HepG2 (cell line): ENCODE results near the gene COMT. TPM values are rescaled to one million over a fixed set of nuclear protein-coding genes. Genes with fewer than 3 reads are reported as not detected.

Experiments
- ATAC-seq: fragments of 200-7000 bp; cut with Tn5 transposase; 3 replicates; pipeline ENCODE4 v1.9.1; 2020; ENCODE audit warnings: mild to moderate bottlenecking, moderate library complexity
- BruUV-seq: library from RNA; stranded (reverse); fragments of 400-500 nt; replicated peaks from 2 replicates; lab custom pipeline; 2021; lab: Mats Ljungman, UMichigan
- CTCF ChIA-PET: fragments of 300-600 bp; formaldehyde crosslinking; extraction: SDS; loops from one replicate; lab custom pipeline; 2021; ENCODE audit warnings: low total read pairs, inconsistent platforms, low intra/inter-chr PET ratio; lab: Yijun Ruan, JAX
- POLR2A ChIA-PET: fragments of 350-600 bp; sonication (Branson Sonifier 250); formaldehyde crosslinking; loops from one replicate; lab custom pipeline; 2020; ENCODE audit warnings: antibody characterized with exemption, inconsistent platforms; lab: Yijun Ruan, JAX
- DNase-seq: peaks from one replicate; pipeline ENCODE4 v3.0.0-alpha.2; 2015; ENCODE audit warnings: low spot score
- FAIRE-seq: peaks from 3 replicates; lab custom pipeline; 2011; peaks lifted over from hg19 to GRCh38; lab: Jason Lieb, UNC
- H2AFZ ChIP-seq: one replicate; pipeline ENCODE4 v1.6.1; 2011; ENCODE audit warnings: low read length, inconsistent platforms
- H3K27ac ChIP-seq: fragments of 300-600 bp; 3 replicates; pipeline ENCODE4 v1.8.0; 2011; ENCODE audit warnings: mixed run types, mild to moderate bottlenecking, mixed read lengths, low read length, inconsistent platforms; ENCODE audit not compliant: insufficient read depth; ENCODE audit errors: extremely low read length
- H3K27me3 ChIP-seq, 2 experiments: fragments of 200-600 bp in 1 of 2; 2 replicates in 1 of 2; 3 replicates in 1 of 2; pipeline versions ENCODE4 v1.6.0 to v1.8.0; 2011; ENCODE audit warnings: low read length in 2 of 2, mild to moderate bottlenecking in 2 of 2, moderate library complexity in 2 of 2, inconsistent platforms in 1 of 2; ENCODE audit not compliant: insufficient read depth in 2 of 2, control insufficient read depth in 1 of 2
- H3K36me3 ChIP-seq, 2 experiments: fragments of 200-600 bp in 1 of 2; replicated peaks in 1 of 2; 2 replicates in 1 of 2; 3 replicates in 1 of 2; pipeline versions ENCODE4 v1.5.1 to v1.8.0; 2011; ENCODE audit warnings: low read length in 2 of 2, inconsistent platforms in 1 of 2; ENCODE audit not compliant: insufficient read depth in 2 of 2, control insufficient read depth in 1 of 2
- H3K4me1 ChIP-seq: 2 replicates; pipeline ENCODE4 v1.5.1; 2012; ENCODE audit warnings: low read length, inconsistent platforms; ENCODE audit not compliant: insufficient read depth
- H3K4me2 ChIP-seq: 2 replicates; pipeline ENCODE4 v1.6.0; 2011; ENCODE audit warnings: low read depth, low read length, inconsistent platforms
- H3K4me3 ChIP-seq, 3 experiments: fragments of 200-600 bp in 1 of 3; sonication (generic), shearing (Covaris generic) in 1 of 3; replicated peaks in 1 of 3; 2 replicates each; pipeline ENCODE4 v1.5.1; 2011 to 2016; ENCODE audit warnings: low read length in 3 of 3, inconsistent platforms in 2 of 3, low read depth in 2 of 3, mild to moderate bottlenecking in 2 of 3, control low read depth in 1 of 3, mixed read lengths in 1 of 3; ENCODE audit not compliant: insufficient read depth in 1 of 3
- H3K79me2 ChIP-seq: one replicate; pipeline ENCODE4 v1.6.1; 2011; ENCODE audit warnings: low read length, inconsistent platforms; ENCODE audit not compliant: insufficient read depth
- H3K9ac ChIP-seq: 2 replicates; pipeline ENCODE4 v1.6.0; 2011; ENCODE audit warnings: mild to moderate bottlenecking, low read depth, low read length, inconsistent platforms; ENCODE audit not compliant: insufficient read depth
- H3K9me3 ChIP-seq: 2 replicates; pipeline ENCODE4 v1.5.1; 2012; ENCODE audit warnings: mild to moderate bottlenecking, low read length
- H4K20me1 ChIP-seq: 2 replicates; pipeline ENCODE4 v1.6.0; 2011; ENCODE audit warnings: inconsistent platforms, mild to moderate bottlenecking, low read length, moderate library complexity; ENCODE audit not compliant: insufficient read depth
- JUNB ChIP-seq: sonication (generic); formaldehyde crosslinking; IDR thresholded peaks from 2 replicates; pipeline ENCODE4 v1.8.0; 2022; ENCODE audit warnings: missing genetic modification reagents, mild to moderate bottlenecking, borderline replicate concordance
- NONO ChIP-seq, 2 experiments: fragments of 450-650 bp in 1 of 2; sonication (generic) in 1 of 2; formaldehyde crosslinking in 1 of 2; IDR thresholded peaks in 1 of 2; conservative IDR thresholded peaks in 1 of 2; 2 replicates each; pipeline versions ENCODE4 v1.6.1 to v1.8.0; 2017 to 2022; ENCODE audit warnings: mild to moderate bottlenecking in 1 of 2, missing genetic modification reagents in 1 of 2, moderate library complexity in 1 of 2
- ZBTB8A ChIP-seq: sonication (generic); formaldehyde crosslinking; IDR thresholded peaks from 2 replicates; pipeline ENCODE4 v1.4.0; 2020; ENCODE audit warnings: mild to moderate bottlenecking, low read depth, missing genetic modification reagents, borderline replicate concordance
- ZNF225 ChIP-seq: sonication (generic); formaldehyde crosslinking; IDR thresholded peaks from 2 replicates; pipeline ENCODE4 v1.4.0; 2020; ENCODE audit warnings: mild to moderate bottlenecking, missing genetic modification reagents
- ZNF510 ChIP-seq: sonication (generic); formaldehyde crosslinking; IDR thresholded peaks from 2 replicates; pipeline ENCODE4 v1.4.0; 2020; ENCODE audit warnings: low read depth, mild to moderate bottlenecking, missing genetic modification reagents
- ZNF780A ChIP-seq: sonication (generic); formaldehyde crosslinking; IDR thresholded peaks from 2 replicates; pipeline ENCODE4 v1.8.0; 2022; ENCODE audit warnings: mild to moderate bottlenecking, missing genetic modification reagents, moderate library complexity
- WGBS: methylation state at CpG from one replicate; pipeline ENCODE4 v1.1.6; 2017; ENCODE audit warnings: low lambda C conversion rate; 5-methylcytosine and 5-hydroxymethylcytosine counted together
- in situ Hi-C: cut with HindIII; loops from 2 replicates; pipeline ENCODE4 v1.10.0; 2017; ENCODE audit warnings: low pct_unique_long_range_greater_than_20kb; ENCODE audit not compliant: extremely low pct_ligation_motif_present
- intact Hi-C: fragments of 100-400 bp; cut with micrococcal nuclease; formaldehyde crosslinking; loops from one replicate; pipeline ENCODE4 v1.10.0; 2022; ENCODE audit not compliant: unreplicated experiment
- polyA plus RNA-seq, 8 experiments: library from polyadenylated mRNA; depleted of rRNA in 3 of 8; stranded (reverse) in 7 of 8; unstranded in 1 of 8; fragments of >200 nt; fragmentation: Illumina TruSeq in 4 of 8; extraction: Trizol in 4 of 8; gene quantifications; 2 replicates each; pipeline versions ENCODE4 v1.2.1 to v1.2.3, GENCODE V29; 2011 to 2016; ENCODE audit warnings: low read depth in 4 of 8, missing spikeins in 1 of 8, mixed read lengths in 1 of 8; ENCODE audit not compliant: insufficient read depth in 1 of 8
- total RNA-seq, 5 experiments: library from RNA; depleted of rRNA; stranded (reverse); fragments of >200 nt; fragmentation: Illumina TruSeq; extraction: Trizol; gene quantifications; 2 replicates each; pipeline ENCODE4 v1.2.3, GENCODE V29; 2016; ENCODE audit warnings: low read depth in 1 of 5
- TF ChIP-seq, protein P1 (sequence below): sonication (generic); formaldehyde crosslinking; IDR thresholded peaks from 2 replicates; pipeline ENCODE4 v1.8.0; 2022; ENCODE audit warnings: mild to moderate bottlenecking, missing genetic modification reagents, moderate library complexity
- TF ChIP-seq, protein P2 (sequence below): sonication (generic); formaldehyde crosslinking; IDR thresholded peaks from 2 replicates; pipeline ENCODE4 v1.5.0; 2020; ENCODE audit warnings: mild to moderate bottlenecking, missing genetic modification reagents, moderate library complexity
- TF ChIP-seq, protein P3 (sequence below), 2 experiments: sonication (generic) in 1 of 2; formaldehyde crosslinking in 1 of 2; IDR thresholded peaks; 2 replicates each; pipeline versions ENCODE4 v1.4.0 to v1.6.1; 2018 to 2020; ENCODE audit warnings: missing genetic modification reagents in 2 of 2, borderline replicate concordance in 1 of 2, low read depth in 1 of 2, mild to moderate bottlenecking in 1 of 2, missing biosample characterization in 1 of 2

Gene COMT
- total and polyA plus RNA-seq, 2 of the 13 experiments (the other 11 are each of a cell fraction or from before 2014, with no cell fraction given) = 156 to 162 TPM

DNA sequence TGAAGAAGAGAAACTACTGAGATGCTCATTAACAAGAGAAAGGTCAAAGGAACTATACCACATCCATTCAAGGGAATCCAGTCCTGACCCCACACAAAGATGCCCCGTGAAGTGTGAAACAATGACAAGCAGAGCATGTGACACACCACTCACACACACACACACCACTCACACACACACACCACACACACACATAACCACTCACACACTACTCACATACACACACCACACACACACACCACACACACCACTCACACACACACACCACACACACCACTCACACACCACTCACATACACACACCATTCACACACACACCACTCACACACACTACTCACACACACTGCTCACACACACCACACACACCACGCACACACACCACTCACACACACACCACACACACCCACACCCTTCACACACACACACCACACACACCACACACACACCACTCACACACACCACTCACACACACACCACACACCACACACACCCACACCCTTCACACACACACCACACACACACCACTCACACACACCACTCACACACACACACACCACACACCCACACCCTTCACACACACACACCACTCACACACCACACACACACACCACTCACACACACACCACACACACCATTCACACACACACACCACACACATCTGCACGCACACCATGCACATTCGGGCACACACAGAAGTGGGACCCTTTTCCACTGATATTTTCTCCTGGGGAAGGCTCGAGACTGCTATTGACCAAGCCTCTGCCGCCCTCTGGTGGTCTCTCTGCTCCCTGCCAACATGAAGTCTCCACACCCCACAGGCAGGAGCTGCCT, 32.0 kb upstream of the COMT start:
- Histone ChIP-seq H3K79me2 (no peaks in the 10 kb centered on the region), H4K20me1 (no peaks in the 10 kb centered on the region; the same call in 1 of the 2 replicates), H3K4me2 (no peak overlapping the region), H3K9me3 (0 out of 2 replicates have a peak, but pooled peaks cover 4% of the 10 kb centered on the region), H3K27ac (no peak overlapping the region), H3K4me1 (peaks cover 10% of the 10 kb centered on the region), H3K36me3 (peaks cover 9 to 36% of the 10 kb centered on the region in 2 experiments; a peak in 4 of 5 replicates), H3K9ac (no peak overlapping the region), H3K27me3 (no peaks in the 10 kb centered on the region), H2AFZ (no peak overlapping the region), H3K4me3 (no peak overlapping the region)
- ATAC-seq (peak; percentile 96), FAIRE-seq (peak; percentile 90), DNase-seq (peak; percentile 64)
- CTCF ChIA-PET = interaction anchor here (1.0 to 3.4 kb wide), 6 partner anchors 38 to 230 kb away, joined by 4 to 39 read pairs (median 6); no protein-coding TSS in a partner anchor
- POLR2A ChIA-PET = interaction anchor here (0.7 to 2.0 kb wide), 2 partner anchors 54 to 180 kb away, joined by 3 to 8 read pairs; no protein-coding TSS in a partner anchor
- in situ Hi-C loops (loop anchor here (10.0 kb wide), 1 partner anchor 155 kb away; no protein-coding TSS in a partner anchor), intact Hi-C loops (loop anchor here (1.0 to 2.0 kb wide), 3 partner anchors 28 to 179 kb away; no protein-coding TSS in a partner anchor)
- no TSS peak for BruUV-seq
- 42% methylated on average over 6 of the region's 6 CpGs for WGBS
- 0 out of 2 replicates have a peak, but pooled peaks have one; percentile 35 for TF ChIP-seq ZNF510 (CRISPR knock-in tag)
- TF ChIP-seq, protein P1, sequence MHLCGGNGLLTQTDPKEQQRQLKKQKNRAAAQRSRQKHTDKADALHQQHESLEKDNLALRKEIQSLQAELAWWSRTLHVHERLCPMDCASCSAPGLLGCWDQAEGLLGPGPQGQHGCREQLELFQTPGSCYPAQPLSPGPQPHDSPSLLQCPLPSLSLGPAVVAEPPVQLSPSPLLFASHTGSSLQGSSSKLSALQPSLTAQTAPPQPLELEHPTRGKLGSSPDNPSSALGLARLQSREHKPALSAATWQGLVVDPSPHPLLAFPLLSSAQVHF (CRISPR knock-in tag) = peak; percentile 68; the same call in 1 of the 2 replicates
- TF ChIP-seq ZNF780A (CRISPR knock-in tag) = 0 out of 2 replicates have a peak, but pooled peaks have one; percentile 29
- TF ChIP-seq ZBTB8A (CRISPR knock-in tag) = no peak
- TF ChIP-seq, protein P2, sequence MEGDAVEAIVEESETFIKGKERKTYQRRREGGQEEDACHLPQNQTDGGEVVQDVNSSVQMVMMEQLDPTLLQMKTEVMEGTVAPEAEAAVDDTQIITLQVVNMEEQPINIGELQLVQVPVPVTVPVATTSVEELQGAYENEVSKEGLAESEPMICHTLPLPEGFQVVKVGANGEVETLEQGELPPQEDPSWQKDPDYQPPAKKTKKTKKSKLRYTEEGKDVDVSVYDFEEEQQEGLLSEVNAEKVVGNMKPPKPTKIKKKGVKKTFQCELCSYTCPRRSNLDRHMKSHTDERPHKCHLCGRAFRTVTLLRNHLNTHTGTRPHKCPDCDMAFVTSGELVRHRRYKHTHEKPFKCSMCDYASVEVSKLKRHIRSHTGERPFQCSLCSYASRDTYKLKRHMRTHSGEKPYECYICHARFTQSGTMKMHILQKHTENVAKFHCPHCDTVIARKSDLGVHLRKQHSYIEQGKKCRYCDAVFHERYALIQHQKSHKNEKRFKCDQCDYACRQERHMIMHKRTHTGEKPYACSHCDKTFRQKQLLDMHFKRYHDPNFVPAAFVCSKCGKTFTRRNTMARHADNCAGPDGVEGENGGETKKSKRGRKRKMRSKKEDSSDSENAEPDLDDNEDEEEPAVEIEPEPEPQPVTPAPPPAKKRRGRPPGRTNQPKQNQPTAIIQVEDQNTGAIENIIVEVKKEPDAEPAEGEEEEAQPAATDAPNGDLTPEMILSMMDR (CRISPR knock-in tag) = peak; percentile 98
- TF ChIP-seq NONO (IDR thresholded peaks at IDR 0.05) = no peak
- TF ChIP-seq NONO (CRISPR knock-in tag; conservative IDR thresholded peaks at IDR 0.05) = peak; percentile 60
- TF ChIP-seq JUNB = 0 out of 2 replicates have a peak, but pooled peaks have one; percentile 33
- TF ChIP-seq ZNF225 = peak; percentile 42; the same call in 1 of the 2 replicates
- TF ChIP-seq, protein P3, sequence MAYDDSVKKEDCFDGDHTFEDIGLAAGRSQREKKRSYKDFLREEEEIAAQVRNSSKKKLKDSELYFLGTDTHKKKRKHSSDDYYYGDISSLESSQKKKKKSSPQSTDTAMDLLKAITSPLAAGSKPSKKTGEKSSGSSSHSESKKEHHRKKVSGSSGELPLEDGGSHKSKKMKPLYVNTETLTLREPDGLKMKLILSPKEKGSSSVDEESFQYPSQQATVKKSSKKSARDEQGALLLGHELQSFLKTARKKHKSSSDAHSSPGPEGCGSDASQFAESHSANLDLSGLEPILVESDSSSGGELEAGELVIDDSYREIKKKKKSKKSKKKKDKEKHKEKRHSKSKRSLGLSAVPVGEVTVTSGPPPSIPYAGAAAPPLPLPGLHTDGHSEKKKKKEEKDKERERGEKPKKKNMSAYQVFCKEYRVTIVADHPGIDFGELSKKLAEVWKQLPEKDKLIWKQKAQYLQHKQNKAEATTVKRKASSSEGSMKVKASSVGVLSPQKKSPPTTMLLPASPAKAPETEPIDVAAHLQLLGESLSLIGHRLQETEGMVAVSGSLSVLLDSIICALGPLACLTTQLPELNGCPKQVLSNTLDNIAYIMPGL (CRISPR knock-in tag; IDR thresholded peaks at IDR 0.05; ENCODE audit: borderline replicate concordance in 1 of 2, low read depth in 1 of 2) = peak in 1 of 2 experiments; percentile 51; a peak in 1 of 4 replicates
